HG02885 (cell line): Measurements from ENCODE around the gene ZNF592.
"Not testable (repeated sequence)": the region's sequence is repeated elsewhere in the genome, so short reads cannot be mapped to it uniquely, and the experiment has no call there.

ENCODE experiments used
- ATAC-seq: cut with Tn5 transposase; IDR thresholded peaks from one replicate; pipeline ENCODE4 v1.9.1; 2021; ENCODE audit warnings: mild to moderate bottlenecking; ENCODE audit not compliant: unreplicated experiment, poor library complexity

ZNF592 gene

DNA sequence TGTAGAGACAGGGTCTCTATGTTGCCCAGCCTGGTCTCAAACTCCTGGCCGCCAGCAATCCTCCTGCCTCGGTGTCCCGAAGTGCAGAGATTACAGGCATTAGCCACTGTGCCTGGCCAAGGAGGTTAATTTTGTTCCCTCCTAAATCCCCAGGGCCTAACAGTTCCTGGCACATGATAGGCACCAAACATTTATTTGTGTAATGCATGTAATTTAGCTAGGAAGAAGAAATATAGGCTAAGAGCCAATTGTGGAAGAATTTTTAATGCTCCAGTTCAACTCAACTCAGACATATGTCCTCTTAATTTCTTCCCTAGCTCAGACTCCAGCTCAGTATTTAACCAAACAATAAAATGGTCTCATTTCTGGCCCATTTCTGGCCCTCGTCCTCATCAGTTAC, 7.7 kb upstream of the ZNF592 start:
- no peak for ATAC-seq

DNA sequence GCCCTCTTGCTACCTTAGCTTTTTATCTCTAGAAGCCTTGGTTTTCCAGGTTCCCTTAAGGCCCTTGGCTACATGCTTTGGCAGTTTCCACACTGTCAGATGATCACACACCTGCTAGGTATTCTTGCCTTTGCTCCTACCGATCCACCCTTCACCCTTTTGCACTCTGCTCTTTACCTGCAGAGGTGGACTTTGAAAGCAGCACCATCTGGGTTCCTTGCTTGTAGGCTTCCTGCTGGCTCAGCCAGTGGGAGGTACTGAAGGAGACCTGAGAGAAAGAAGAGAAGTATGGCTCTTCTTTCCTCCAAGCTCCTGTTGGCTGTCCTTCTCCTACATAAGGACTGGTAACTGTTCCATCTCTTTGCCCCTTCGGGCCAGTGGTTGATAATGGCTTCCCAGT, 7.3 kb upstream of the ZNF592 start:
- no peak for ATAC-seq

DNA sequence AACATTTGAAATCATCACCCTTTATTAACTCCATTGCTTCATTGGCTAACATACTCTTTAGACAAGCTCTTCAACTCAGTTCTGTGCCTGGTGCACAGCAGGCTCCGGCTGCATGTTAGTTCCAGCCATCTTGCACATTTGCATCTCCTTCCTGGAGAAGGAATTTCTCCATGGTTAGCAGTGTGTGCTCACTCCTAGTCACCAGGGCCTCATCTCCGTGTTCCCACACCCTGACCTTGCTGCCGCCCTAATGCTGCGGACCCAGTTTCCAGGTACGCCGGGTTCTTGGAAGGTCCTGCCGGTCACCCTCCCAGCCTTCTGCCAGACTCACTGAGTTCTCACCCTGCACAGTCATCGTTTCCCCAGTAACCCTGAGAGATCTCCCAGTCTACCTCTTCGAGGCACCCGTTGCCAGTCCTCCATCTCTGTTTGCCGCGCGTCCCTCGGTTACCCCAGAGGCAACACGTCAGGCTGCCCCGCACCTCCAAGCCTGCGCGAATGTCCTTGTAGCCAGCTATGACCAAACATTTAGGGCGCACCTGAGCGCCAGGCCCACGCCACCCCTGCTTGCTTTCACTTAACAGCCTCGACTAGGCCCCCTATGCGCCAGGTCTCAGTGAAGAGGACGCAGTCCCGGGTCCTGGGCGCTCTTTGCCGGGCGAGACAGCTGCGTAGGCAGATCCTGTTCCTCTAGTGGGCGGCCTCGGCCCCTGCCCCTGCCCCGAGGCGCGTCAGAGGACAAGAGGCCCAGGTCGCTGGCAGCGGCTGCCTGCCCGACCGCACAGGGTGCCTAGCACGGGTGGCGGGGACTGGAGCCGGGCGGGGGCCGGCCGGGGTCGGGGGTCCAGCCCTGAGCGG, 747 bp upstream of the ZNF592 start:
- ATAC-seq = peak; percentile 51

DNA sequence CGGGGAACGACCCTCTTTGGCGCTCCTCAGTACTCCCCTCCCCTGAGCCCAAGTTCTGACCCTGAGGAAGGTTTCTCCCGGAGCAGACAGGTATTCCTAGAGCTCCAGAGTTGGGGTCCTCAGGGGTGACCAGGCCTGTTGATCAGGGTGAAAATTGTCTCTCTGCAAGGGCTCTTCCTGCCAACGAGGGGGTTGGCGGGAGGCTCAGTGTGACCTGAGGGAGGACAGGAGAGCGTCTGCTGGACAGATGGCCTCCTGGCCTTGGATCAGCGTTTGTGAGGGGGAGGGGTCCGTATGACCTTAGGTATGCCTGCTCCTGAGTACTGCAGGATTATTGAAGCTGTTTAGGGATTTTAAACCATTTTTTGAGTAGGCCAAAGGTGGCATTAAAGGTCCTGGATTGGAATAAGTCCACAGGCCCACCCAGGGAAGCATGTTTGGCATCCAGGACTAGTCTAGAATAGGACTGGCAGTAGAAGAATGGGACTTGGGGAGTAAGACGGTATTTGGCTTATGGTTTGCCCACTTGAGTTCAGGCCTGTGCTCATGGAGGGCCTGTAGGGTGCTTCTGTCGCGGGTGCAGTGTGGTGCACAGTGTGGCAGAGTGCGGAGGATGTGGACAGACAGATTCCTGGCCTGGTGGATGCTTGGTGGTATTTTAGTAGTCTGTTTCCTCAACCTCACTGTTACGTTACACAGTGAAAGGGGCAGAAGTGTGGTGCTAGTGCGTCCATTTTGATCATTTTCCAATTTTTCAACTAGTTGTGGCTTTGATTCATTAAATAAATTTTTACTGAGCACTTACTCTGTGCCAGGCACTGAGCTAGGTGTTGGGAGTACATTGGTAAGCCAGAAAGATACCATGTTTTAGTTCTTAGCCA, 959 bp downstream of the ZNF592 start:
- peak; percentile 2 for ATAC-seq

DNA sequence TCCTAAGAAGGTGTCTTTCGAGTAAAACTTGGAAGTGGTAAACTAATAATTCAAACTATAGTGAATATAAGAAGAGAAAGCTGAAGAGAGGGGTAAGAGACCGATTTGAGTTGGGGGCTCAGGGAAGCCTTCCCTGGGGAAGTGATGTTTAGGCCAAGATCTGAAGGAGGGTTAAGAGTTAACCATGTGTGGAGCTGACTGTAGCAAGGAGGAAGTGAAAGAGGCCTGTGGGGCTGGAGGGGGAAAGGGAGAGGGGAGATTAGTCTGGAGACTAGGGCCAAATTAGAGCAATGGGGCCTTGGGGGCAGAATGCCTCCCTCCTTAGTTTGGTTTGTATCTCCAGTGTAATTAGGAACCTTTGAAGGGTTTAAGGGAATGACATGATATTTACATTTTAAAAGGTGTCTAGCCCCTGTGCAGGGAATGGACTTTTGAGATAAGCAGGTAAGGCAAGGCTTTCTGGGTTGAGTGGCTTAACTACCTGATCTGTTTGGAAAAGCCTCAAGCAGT, 2.2 kb downstream of the ZNF592 start:
- no peak for ATAC-seq

DNA sequence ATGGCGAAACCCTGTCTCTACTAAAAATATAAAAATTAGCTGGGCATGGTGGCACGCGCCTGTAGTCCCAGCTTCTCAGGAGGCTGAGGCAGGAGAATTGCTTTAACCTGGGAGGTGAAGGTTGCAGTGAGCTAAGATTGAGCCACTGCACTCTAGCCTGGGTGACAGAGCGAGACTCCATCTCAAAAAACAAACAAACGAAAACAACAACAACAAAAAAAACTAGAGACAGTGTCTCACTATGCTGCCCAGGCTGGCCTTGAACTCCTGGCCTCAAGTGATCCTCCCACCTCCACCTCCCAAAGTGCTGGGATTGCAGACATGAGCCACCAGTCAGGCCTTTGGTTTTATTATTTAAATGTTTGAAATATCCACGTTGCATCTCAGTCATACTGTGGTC, 3.3 kb downstream of the ZNF592 start:
- ATAC-seq = not testable (repeated sequence)

DNA sequence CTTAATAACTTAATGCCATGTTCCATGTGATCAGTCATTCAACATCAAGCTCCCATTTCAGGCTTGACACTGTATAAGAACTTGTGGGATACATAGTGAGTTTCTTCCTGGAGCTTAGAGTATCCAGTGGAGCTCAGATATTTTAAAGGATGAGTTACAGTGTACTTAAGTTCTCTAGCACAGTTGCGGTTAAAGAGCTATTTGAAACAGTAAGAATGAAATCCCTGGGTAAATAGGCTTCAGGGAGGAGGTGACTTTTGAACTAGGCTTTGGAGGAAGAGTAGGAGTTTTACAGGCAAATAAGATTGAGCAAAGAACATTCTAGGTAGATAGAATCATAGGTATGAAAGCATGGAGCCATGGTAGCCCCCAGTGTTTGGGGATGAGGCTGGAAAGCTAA, 3.8 kb downstream of the ZNF592 start:
- no peak for ATAC-seq

DNA sequence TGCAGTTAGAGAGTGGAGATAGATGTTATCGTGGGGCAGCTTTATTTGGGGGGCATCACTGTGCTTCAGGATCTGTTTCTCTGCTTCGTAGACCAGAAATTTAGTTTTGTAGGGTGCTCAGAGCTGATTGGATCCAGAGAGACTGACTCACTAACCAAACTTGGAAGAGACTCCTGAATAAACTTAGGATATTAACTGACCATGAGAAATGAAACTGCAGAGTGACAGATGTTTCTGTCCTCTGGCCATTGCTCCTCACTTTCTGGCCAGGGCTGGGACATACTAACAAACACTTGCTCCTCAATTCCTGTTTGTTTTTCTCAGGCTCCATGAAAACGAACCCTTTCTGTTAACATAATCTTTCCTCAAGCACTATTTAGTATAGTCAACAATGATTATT, 4.3 kb downstream of the ZNF592 start:
- ATAC-seq = no peak

DNA sequence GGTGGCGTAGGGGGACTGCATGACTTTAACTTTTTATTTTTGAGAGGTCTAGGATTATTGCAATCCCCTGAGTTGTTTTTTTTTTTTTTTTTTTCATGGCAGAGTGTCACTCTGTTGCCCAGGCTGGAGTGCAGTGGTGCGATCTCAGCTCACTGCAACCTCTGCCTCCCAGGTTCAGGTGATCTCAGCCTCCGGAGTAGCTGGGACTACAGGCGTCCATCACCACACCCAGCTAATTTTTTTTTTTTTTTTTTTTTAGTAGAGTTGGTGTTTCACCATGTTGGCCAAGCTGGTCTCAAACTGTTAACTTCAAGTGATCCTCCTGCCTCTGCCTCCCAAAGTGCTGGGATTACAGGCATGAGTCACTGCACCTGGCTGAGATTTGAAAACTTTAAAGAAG, 6.5 kb downstream of the ZNF592 start:
- ATAC-seq = not testable (repeated sequence)

DNA sequence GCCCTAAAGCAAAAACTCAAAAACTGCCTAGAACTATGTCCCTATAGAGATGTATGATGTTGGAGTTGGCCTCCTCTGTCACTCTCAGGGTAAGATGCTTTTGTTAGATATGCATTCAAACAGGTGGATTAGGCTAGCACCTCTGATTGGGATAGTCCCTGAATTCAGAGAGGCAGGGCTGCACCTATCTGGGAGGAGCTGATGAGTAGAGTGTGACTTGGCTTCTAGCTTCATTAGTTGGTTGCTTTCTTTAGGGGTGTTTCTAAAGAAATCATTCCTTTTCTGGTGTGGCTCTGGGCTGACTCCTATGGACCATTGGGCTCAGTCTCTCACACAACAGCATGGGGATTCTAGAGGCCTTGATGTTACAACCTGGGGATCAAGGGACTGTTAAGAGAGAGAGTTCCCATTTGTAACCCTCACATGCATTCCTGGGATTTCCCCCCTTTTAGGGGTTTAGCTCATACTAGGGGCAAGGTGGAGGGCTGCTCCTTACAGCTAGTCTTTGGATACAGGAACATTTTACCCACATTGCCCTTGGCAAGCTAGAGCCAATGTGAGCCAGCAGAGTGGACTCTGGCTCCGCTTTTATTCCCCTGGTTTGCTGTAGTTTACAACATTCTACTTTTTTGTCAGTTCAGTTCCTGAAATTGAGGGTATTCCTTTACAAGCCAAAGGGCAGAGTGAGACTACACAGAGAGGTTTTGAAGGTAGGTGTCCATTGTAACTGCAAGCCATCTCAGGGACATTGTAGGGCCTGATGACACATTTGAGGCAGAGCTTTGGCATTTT, 7.5 kb downstream of the ZNF592 start:
- ATAC-seq = no peak

DNA sequence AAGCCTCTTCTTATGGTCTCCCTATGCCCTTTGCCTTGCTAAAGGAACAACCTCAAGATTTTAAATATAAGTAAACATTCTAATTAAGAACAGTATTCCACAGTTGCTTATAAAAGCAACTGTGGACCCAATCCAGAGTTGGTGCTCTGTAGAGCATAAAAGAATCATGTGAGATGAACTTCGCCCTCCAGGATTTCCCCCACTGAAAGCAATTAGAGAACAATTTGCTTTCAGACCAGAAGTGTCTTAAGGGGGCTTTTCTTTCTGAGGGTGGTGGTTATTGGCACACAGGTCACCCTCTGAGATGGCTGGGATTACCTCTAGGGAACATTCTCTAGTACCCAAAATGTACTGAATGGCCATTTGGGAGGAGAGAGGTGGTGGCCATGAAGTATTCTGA, 10.6 kb downstream of the ZNF592 start:
- ATAC-seq = no peak

DNA sequence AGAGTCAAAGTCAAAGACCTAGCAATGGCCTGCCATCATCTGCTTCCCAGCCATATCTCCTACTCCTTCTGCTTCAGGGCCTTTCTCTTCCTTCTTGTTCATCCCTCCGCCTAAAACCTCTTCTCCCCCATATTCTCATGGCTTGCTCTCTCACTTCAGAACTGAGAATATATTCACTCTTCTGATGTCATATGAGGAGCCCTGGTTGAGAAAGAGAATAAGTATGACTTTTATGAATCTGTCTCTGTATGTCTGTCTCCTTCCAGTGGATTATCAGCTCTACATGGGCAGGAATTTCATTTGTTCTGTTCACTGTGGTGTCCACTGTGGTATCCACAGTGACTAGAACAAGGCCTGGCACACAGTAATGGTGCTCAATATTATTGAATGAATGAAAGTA, 11.8 kb downstream of the ZNF592 start:
- no peak for ATAC-seq

DNA sequence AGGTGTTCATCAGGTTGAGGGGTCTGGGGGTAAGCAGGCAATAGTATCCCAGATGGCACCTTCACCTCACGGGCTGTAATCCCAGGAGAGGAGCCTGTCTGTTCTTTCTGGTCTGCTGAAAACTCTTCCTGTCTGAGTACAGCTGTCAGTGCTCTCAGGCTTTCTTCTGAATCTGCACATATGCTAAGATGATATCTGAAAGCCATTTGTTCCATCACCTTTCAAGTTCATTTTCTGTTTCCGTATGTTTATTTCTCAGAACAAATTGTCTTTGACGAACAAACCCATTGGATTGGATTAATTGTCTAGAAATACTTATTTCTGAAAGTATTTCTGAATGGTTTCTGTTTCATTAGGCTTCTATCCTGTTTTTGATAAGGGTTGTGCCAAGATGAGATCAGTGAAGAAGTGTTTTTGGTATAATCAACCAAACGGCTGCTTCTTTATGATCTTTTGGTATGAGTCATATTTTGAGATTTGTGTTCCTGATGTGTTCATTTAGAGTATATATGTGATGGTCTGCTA, 13.3 kb downstream of the ZNF592 start:
- peak; percentile 63 for ATAC-seq

DNA sequence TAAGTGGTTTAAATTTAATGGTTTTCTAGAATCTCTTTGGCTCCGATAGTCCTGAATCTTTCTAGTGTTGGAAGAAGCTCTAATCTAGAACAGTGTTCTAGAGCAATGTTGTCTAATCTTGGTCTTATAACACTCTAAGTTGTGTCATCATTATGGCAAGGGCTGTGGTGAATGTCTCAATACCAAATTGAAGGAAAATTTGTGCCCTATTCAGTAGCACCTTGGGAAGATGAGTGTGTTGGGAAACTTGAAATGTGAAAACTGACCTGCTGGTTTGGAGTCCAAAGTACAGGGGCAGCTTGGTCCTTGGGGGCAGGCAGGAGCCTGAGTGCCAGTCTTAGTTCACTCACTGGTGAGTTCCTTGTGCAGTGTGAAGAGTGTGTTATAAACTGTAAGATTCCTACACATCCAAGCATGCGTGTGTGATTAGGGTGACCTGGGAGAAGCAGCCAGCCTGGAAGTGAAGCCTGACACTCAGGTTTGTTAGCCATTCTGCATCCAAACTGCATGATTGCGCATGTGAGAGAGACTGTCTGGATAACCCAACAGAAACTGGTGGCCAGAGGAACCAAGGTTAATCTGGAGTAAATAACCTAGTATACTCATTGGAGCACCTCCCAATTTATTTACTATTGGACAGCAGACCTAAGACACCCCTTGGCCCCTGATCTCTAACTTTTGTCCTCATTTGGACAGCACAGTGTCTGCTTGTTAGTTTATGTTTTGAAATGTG, 14.6 kb downstream of the ZNF592 start:
- no peak for ATAC-seq

DNA sequence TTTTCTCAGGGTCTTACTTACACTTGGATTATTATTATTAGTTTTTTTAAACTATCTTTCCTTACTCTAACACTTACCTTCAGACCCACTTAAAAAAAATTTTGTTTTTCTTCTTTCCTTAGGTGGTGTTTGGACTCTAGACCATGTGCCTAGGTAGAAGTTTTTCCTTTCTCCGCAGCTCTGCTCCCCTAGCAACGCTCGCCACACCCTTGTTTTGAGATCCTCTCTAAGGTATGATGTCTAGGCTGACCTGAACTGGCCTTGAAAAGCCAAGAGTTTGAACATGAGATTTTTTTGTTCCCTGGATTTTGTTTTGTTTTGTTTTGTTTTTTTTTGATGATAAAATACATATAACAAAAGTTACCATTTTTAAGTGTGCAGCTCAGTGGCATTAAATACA, 16.2 kb downstream of the ZNF592 start:
- no peak for ATAC-seq

DNA sequence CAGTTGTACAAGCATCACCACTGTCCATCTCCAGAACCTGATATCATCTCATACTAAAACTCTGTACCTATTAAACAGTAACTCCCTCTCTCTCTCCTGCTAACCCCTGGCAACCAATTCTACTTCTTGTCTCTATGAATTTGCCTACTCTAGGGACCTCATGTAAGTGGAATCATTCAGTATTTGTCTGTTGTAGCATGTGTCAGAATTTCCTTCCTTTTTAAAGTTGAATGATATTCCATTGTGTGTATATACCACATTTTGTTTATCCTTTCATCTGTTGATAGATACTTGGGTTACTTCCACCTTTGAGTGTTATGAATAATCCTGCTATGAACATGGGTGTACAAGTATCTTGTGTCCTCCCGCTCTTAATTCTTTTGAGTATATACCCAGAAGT, 16.6 kb downstream of the ZNF592 start:
- no peak for ATAC-seq

DNA sequence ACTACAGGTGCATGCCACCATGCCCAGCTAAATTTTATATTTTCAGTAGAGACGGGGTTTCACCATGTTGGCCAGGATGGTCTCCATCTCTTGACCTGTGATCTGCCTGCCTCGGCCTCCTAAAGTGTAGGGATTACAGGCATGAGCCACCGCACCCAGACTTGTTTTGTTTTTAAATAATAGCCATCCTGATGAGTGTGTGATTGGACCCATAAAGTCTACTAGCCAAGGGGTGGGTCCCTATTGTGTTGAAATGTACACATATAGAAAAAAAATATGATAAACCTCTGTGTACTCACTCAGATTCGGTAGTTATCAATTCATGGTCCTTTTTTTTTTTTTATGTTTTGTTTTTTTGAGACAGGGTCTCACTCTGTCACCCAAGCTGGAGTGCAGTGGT, 17.3 kb downstream of the ZNF592 start:
- ATAC-seq = no peak

DNA sequence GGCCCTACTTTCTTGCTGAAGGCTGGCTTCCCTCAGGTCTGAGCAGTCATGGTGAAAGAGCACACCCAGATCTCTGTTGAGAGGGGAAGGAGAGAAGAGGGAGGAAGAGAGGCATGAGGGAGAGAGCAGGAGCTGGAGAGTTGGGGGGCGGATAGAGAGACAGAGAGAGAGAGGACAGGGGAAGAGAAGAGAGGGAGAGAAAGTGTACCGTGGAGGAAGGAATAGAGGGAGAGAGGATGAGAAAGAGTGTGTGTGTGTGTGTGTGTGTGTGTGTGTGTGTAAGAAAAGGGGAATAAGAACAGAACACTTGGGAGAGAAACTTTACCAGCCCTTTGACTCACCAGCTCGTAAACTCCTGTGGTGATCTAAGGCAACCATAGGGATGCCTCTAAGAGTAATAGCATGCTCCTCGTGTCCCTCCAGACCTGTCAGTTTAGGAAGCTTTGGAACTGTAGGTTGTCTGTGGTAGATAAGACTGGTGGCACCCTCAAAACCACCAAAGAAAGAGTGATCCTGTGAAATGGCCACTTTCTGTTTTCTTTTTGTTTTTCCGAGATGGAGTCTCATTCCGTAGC, 18.2 kb downstream of the ZNF592 start:
- no peak for ATAC-seq

DNA sequence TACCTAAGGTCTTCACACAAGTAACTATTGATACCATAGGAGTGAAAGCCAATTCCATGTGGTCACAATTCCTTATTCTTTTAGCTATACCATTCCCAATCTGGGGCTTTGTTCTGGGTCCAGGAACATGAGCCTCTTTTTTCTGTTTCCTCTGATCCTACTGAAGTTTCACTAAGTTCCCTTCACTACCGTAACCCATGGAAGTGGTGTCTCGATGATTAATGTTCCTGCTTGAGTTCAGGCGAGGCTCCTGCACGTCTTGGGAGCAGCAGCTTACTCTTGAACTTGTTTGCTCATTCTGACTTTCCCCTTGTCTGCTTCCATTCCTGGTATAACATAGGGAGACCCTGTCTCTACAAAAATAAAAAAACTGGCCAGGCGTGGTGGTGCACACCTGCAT, 23.6 kb downstream of the ZNF592 start:
- no peak for ATAC-seq
